Measurements from ENCODE around the gene VASN.

- TF ChIP-seq POLR2A (IDR thresholded peaks at IDR 0.05) (no peak), CTCF (IDR thresholded peaks at IDR 0.05) (no peak)
Observed at GRCh38 chr16:4358236-4358635, 13.4 kb upstream of the VASN start.
